Heart left ventricle (tissue), 13 donors: Measurements from ENCODE around the gene GNAT1.

Experiments used
- POLR2A ChIP-seq, 2 donors: fragments of 450-650 bp; IDR thresholded peaks; one replicate each; pipeline ENCODE4 v1.6.1; 2017; ENCODE audit warnings: antibody characterized with exemption in 2 of 2, mild to moderate bottlenecking in 2 of 2, moderate library complexity in 2 of 2
- TF ChIP-seq, protein P1 (sequence below), 12 donors: fragments of 200-600 bp; sonication (generic) in 4 of 12; IDR thresholded peaks; one replicate each; pipeline versions ENCODE4 v1.5.0 to v1.8.0; 2018 to 2022; ENCODE audit warnings: antibody characterized with exemption in 12 of 12, mild to moderate bottlenecking in 5 of 12
- donor health status: ischemic (EF 13 %, LVEDD 7.1; RV severe dilation, severe dysfunction).
- donor health status: DM: no; HTN: yes; CAD: no.
- donor health status: DM: no; HTN: no; CAD: no.
- donor health status: ischemic (EF 25% LVEDD 6.9; RV normal size, moderate dysfunction).
- donor health status: ischemic (EF 25% LVEDD 5.7; RV mildly dilated, moderate dysfunction).
- donor health status: ischemic (EF 35%, LVEDD 5.7; RV mildly dilated, moderate dysfunction).
- donor health status: nonischemic (EF 11% LVEDD 7.7; RV severe dilation, severe dysfunction).
- donor health status: DM: yes; HTN: yes; CAD: no.
- donor health status: PGD.
- donor health status: ischemic (EF 29% LVEDD 5.4; RV normal size, mild dysfunction).
- donor health status: nonischemic (EF 23%, LVEDD 6.1; RV moderate dilation, normal function).

DNA sequence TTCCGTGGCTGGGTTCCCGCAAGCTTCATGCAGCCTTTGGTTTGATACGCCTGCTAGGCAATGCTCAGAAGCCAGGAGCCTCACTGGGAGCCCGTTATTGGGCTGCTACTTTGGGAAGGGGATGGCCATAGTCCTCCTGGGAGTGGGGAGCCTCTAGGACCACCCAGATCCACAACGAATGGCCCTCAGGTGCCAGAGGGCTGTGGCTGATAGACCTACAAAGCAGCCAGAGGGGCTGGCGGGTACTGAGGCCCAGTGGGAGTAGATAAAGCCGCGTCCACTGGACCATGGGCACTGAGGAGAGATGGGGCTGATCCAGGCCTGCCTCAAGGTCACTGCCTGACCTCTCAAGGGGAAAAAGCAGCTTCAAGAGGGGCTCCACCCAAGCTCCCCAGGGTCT, 714 bp downstream of the GNAT1 start:
- TF ChIP-seq, protein P1, sequence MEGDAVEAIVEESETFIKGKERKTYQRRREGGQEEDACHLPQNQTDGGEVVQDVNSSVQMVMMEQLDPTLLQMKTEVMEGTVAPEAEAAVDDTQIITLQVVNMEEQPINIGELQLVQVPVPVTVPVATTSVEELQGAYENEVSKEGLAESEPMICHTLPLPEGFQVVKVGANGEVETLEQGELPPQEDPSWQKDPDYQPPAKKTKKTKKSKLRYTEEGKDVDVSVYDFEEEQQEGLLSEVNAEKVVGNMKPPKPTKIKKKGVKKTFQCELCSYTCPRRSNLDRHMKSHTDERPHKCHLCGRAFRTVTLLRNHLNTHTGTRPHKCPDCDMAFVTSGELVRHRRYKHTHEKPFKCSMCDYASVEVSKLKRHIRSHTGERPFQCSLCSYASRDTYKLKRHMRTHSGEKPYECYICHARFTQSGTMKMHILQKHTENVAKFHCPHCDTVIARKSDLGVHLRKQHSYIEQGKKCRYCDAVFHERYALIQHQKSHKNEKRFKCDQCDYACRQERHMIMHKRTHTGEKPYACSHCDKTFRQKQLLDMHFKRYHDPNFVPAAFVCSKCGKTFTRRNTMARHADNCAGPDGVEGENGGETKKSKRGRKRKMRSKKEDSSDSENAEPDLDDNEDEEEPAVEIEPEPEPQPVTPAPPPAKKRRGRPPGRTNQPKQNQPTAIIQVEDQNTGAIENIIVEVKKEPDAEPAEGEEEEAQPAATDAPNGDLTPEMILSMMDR (IDR thresholded peaks at IDR 0.05), result no peak
- no peak for TF ChIP-seq POLR2A (IDR thresholded peaks at IDR 0.05)
